GM12864 (cell line): ENCODE results near the gene APBB2.

ENCODE experiments used
- DNase-seq: peaks from one replicate; pipeline ENCODE4 v3.0.0-alpha.2; 2011; ENCODE audit warnings: low read depth
- H3K4me3 ChIP-seq: 2 replicates; pipeline ENCODE4 v1.5.1; 2011; ENCODE audit warnings: mild to moderate bottlenecking, low read depth, low read length, control low read depth
- TF ChIP-seq, protein P1 (sequence below): IDR thresholded peaks from 2 replicates; pipeline ENCODE4 v1.5.1; 2011; ENCODE audit warnings: low read depth, mild to moderate bottlenecking, moderate library complexity, low read length, control low read depth, inconsistent platforms; ENCODE audit errors: missing control alignments

Gene APBB2

DNA sequence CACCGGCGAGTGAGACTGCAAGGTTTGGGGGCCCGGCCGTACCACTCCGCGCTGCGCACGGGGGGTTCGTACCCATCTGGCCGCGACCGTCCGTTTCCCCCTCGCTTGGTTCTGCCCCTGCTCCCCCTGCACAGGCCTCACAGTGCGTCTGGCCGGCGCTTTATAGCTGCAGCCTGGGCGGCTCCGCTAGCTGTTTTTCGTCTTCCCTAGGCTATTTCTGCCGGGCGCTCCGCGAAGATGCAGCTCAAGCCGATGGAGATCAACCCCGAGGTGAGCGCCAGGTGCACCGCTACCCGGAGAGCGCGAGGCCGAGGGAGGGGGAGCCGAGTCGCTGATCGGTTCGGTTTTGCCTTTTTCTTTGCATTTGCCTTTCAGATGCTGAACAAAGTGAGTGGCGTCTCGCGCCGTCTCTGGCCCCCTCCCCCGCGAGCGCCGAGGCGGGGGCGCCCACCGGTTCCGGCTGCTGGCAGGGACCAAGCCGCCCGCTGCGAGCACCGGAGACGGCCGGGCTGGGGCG lies 42.5 kb upstream of the APBB2 start, which contains the start of gene UCHL1:
UCHL1 (plus strand) TSS at position 189 of the 517 bp plus-strand sequence; CDS start at position 238, 49 bp downstream.
- peak within 1 kb of the TSS; percentile 87 for H3K4me3 ChIP-seq
- peak; percentile 80 for DNase-seq
- TF ChIP-seq, protein P1, sequence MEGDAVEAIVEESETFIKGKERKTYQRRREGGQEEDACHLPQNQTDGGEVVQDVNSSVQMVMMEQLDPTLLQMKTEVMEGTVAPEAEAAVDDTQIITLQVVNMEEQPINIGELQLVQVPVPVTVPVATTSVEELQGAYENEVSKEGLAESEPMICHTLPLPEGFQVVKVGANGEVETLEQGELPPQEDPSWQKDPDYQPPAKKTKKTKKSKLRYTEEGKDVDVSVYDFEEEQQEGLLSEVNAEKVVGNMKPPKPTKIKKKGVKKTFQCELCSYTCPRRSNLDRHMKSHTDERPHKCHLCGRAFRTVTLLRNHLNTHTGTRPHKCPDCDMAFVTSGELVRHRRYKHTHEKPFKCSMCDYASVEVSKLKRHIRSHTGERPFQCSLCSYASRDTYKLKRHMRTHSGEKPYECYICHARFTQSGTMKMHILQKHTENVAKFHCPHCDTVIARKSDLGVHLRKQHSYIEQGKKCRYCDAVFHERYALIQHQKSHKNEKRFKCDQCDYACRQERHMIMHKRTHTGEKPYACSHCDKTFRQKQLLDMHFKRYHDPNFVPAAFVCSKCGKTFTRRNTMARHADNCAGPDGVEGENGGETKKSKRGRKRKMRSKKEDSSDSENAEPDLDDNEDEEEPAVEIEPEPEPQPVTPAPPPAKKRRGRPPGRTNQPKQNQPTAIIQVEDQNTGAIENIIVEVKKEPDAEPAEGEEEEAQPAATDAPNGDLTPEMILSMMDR = no peak

GRCh38 chr4:41256131-41256739 lies 41.9 kb upstream of the APBB2 start:
- DNase-seq = no peak
- peak overlapping the region; percentile 87 for H3K4me3 ChIP-seq
- TF ChIP-seq, protein P1 = no peak

- TF ChIP-seq, protein P1 = no peak
- DNase-seq = no peak
- no peak overlapping the region for H3K4me3 ChIP-seq
These were observed 31.6 kb upstream of the APBB2 start for GRCh38 chr4:41245983-41246382.

GRCh38 chr4:41241919-41242318 lies 27.6 kb upstream of the APBB2 start:
- no peak overlapping the region for H3K4me3 ChIP-seq
- TF ChIP-seq, protein P1 = no peak
- DNase-seq = no peak

GRCh38 chr4:41236508-41236907 lies 22.2 kb upstream of the APBB2 start:
- TF ChIP-seq, protein P1 = no peak
- H3K4me3 ChIP-seq = no peak overlapping the region

GRCh38 chr4:41236032-41236431 lies 21.7 kb upstream of the APBB2 start:
- TF ChIP-seq, protein P1 = no peak
- DNase-seq = no peak
- H3K4me3 ChIP-seq = no peak overlapping the region

More at GRCh38 chr4:41236508-41236907, 22.2 kb upstream of the APBB2 start:
- DNase-seq = no peak

DNA sequence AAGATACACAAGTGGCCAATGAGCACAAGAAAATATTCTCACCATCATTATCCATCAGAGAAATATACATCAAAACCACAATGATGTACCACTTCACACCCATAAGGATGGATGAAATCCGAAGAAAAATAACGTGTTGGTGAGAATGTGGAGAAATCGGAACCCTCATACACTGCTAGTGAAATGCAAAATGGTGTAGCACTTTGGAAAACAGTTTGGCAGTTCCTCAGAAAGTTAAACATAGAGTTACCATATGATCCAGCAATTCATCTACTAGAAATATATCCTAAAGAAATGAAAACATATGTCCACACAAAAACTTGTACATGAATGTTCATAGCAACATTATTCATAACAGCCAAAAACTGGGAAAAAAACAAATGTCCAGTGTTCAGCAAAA lies 18.5 kb upstream of the APBB2 start:
- H3K4me3 ChIP-seq = no peak overlapping the region
- TF ChIP-seq, protein P1 = no peak
- no peak for DNase-seq
